ENCODE results near the gene KLLN. TPM values are rescaled to one million over a fixed set of nuclear protein-coding genes. Genes with fewer than 3 reads are reported as not detected.
A peak's percentile ranks its signal among the peaks of the same experiment; 100 is the strongest.

Gene KLLN
- total and polyA plus RNA-seq, 9 of the 15 experiments (the other 6 are each of a cell fraction or from before 2014, with no cell fraction given): 0.07 to 0.40 (median 0.25) TPM

- TF ChIP-seq ZFP30 (CRISPR knock-in tag; IDR thresholded peaks at IDR 0.05; ENCODE audit: borderline replicate concordance): no peak
- TF ChIP-seq SPI1 (IDR thresholded peaks at IDR 0.05; ENCODE audit: borderline replicate concordance, low read depth, low read length): no peak
- TF ChIP-seq ZNF644 (tag; IDR thresholded peaks at IDR 0.05; ENCODE audit: low read depth): no peak
- TF ChIP-seq ZBTB5 (IDR thresholded peaks at IDR 0.05): no peak
- TF ChIP-seq CREM (IDR thresholded peaks at IDR 0.05; ENCODE audit: low read depth): peak; percentile 57
- TF ChIP-seq NCOA6 (IDR thresholded peaks at IDR 0.05): no peak
- no peak for TF ChIP-seq ZNF324 (CRISPR knock-in tag; IDR thresholded peaks at IDR 0.05)
- no peak for TF ChIP-seq KLF16 (IDR thresholded peaks at IDR 0.05)
- no peak for TF ChIP-seq TGIF2 (CRISPR knock-in tag; IDR thresholded peaks at IDR 0.05)
- no peak for TF ChIP-seq GTF2F1 (IDR thresholded peaks at IDR 0.05; ENCODE audit: low read depth, low read length)
- TF ChIP-seq MTF1 (CRISPR knock-in tag; IDR thresholded peaks at IDR 0.05; ENCODE audit: borderline replicate concordance): no peak
- TF ChIP-seq CEBPG (CRISPR knock-in tag; IDR thresholded peaks at IDR 0.05): no peak; the same call in 1 of the 2 replicates
- no peak for TF ChIP-seq CEBPG (tag; conservative IDR thresholded peaks at IDR 0.05 in 1 of 2, IDR thresholded peaks at IDR 0.05 in 1 of 2)
- TF ChIP-seq RAD21 (CRISPR knock-in tag; conservative IDR thresholded peaks at IDR 0.05 in 1 of 2, IDR thresholded peaks at IDR 0.05 in 1 of 2): no peak
- no peak for TF ChIP-seq CTCFL (IDR thresholded peaks at IDR 0.05; ENCODE audit: borderline replicate concordance, insufficient read depth, low read depth, low read length, poor library complexity, severe bottlenecking)
- no peak for TF ChIP-seq NCOR1 (IDR thresholded peaks at IDR 0.05)
- TF ChIP-seq RBFOX2 (IDR thresholded peaks at IDR 0.05; ENCODE audit: low read depth, low read length): peak; percentile 91
- peak; percentile 62 for TF ChIP-seq TAF9B (IDR thresholded peaks at IDR 0.05; ENCODE audit: partially characterized antibody)
- no peak for TF ChIP-seq ZEB2 (IDR thresholded peaks at IDR 0.05)
- TF ChIP-seq FOXK2 (conservative IDR thresholded peaks at IDR 0.05 in 1 of 2, IDR thresholded peaks at IDR 0.05 in 1 of 2; ENCODE audit: low read depth in 2 of 2): no peak
- no peak for TF ChIP-seq BCOR (IDR thresholded peaks at IDR 0.05)
- 0 out of 2 replicates have a peak, but pooled peaks have one; percentile 30 for TF ChIP-seq MTA3 (IDR thresholded peaks at IDR 0.05; ENCODE audit: borderline replicate concordance)
- no peak for TF ChIP-seq SREBF2 (CRISPR knock-in tag; IDR thresholded peaks at IDR 0.05)
- TF ChIP-seq HOXB6 (CRISPR knock-in tag; IDR thresholded peaks at IDR 0.05; ENCODE audit: borderline replicate concordance): no peak
- TF ChIP-seq ZNF121 (CRISPR knock-in tag; conservative IDR thresholded peaks at IDR 0.05): no peak
- peak; percentile 41; the same call in 1 of the 2 replicates for TF ChIP-seq C11orf30 (IDR thresholded peaks at IDR 0.05; ENCODE audit: low read depth)
- no peak for TF ChIP-seq ZNF184 (CRISPR knock-in tag; IDR thresholded peaks at IDR 0.05)
Measured at GRCh38 chr10:87817609-87818504, 45.5 kb downstream of the KLLN start, which contains the start of gene ATAD1 (continued).
